GM12878 (cell line): Measurements from ENCODE around the gene DEFB108B. TPM values are rescaled to one million over a fixed set of nuclear protein-coding genes. Genes with fewer than 3 reads are reported as not detected.
"Not testable (repeated sequence)": the region's sequence is repeated elsewhere in the genome, so short reads cannot be mapped to it uniquely, and the experiment has no call there.

Experiments used
- ATAC-seq: fragments of 200-7000 bp; cut with Tn5 transposase; 3 replicates; pipeline ENCODE4 v1.9.1; 2020; ENCODE audit warnings: mild to moderate bottlenecking, moderate library complexity
- BruUV-seq: library from RNA; stranded (reverse); fragments of 400-500 nt; replicated peaks from 2 replicates; lab custom pipeline; 2021; lab: Mats Ljungman, UMichigan
- CTCF ChIA-PET: fragments of 300-600 bp; sonication (Branson Sonifier 250); formaldehyde crosslinking; extraction: SDS; loops from one replicate; lab custom pipeline; 2021; ENCODE audit warnings: inconsistent platforms; lab: Yijun Ruan, JAX
- POLR2A ChIA-PET: fragments of 350-600 bp; formaldehyde crosslinking; extraction: SDS; loops from one replicate; lab custom pipeline; 2021; ENCODE audit warnings: inconsistent platforms; lab: Charles Lee
- RAD21 ChIA-PET: fragments of 300-600 bp; sonication (Branson Sonifier 250); formaldehyde crosslinking; loops from one replicate; lab custom pipeline; 2023; ENCODE audit warnings: antibody characterized with exemption; ENCODE audit not compliant: unreplicated experiment; lab: Charles Lee
- SMC1A ChIA-PET: fragments of 300-600 bp; sonication (Branson Sonifier 250); formaldehyde crosslinking; loops from one replicate; lab custom pipeline; 2023; ENCODE audit not compliant: unreplicated experiment, uncharacterized antibody; lab: Charles Lee
- DNase-seq: peaks from one replicate; pipeline ENCODE4 v3.0.0-alpha.2; 2011; ENCODE audit warnings: low read depth, low spot score
- FAIRE-seq: peaks from 3 replicates; lab custom pipeline; 2011; peaks lifted over from hg19 to GRCh38; lab: Jason Lieb, UNC
- H2AFZ ChIP-seq: 2 replicates; pipeline ENCODE4 v1.6.0; 2011; ENCODE audit warnings: low read depth, low read length, control low read depth; ENCODE audit not compliant: control insufficient read depth
- H3K27ac ChIP-seq: 2 replicates; pipeline ENCODE4 v1.5.1; 2011; ENCODE audit warnings: control low read depth; ENCODE audit not compliant: control insufficient read depth, insufficient read depth
- H3K27me3 ChIP-seq, 2 experiments: replicated peaks in 1 of 2; 2 replicates each; pipeline versions ENCODE4 v1.6.0 to v1.6.1; 2011; ENCODE audit warnings: low read length in 1 of 2; ENCODE audit not compliant: control insufficient read depth in 2 of 2, insufficient read depth in 2 of 2
- H3K36me3 ChIP-seq, 2 experiments: 2 replicates each; pipeline ENCODE4 v1.5.1; 2011; ENCODE audit warnings: low read length in 1 of 2; ENCODE audit not compliant: control insufficient read depth in 2 of 2, insufficient read depth in 2 of 2
- H3K4me1 ChIP-seq: 2 replicates; pipeline ENCODE4 v1.6.1; 2011; ENCODE audit warnings: mild to moderate bottlenecking, low read length, moderate library complexity, mixed read lengths; ENCODE audit not compliant: control insufficient read depth, insufficient read depth
- H3K4me2 ChIP-seq: 2 replicates; pipeline ENCODE4 v1.6.0; 2011; ENCODE audit warnings: control low read depth; ENCODE audit not compliant: control insufficient read depth, insufficient read depth
- H3K4me3 ChIP-seq: fragments of 200-600 bp; sonication (generic); 2 replicates; pipeline ENCODE4 v1.5.1; 2016
- H3K79me2 ChIP-seq: 2 replicates; pipeline ENCODE4 v1.6.0; 2011; ENCODE audit warnings: low read length; ENCODE audit not compliant: control insufficient read depth, insufficient read depth
- H3K9ac ChIP-seq: 2 replicates; pipeline ENCODE4 v1.8.0; 2011; ENCODE audit warnings: low read length, control low read depth, mixed read lengths; ENCODE audit not compliant: control insufficient read depth, insufficient read depth
- H3K9me3 ChIP-seq: replicated peaks from 3 replicates; pipeline ENCODE4 v1.5.1; 2011; ENCODE audit warnings: mild to moderate bottlenecking, low read length; ENCODE audit not compliant: control insufficient read depth, insufficient read depth
- H4K20me1 ChIP-seq: 2 replicates; pipeline ENCODE4 v1.6.0; 2011; ENCODE audit not compliant: control insufficient read depth, insufficient read depth
- ESRRA ChIP-seq: IDR thresholded peaks from 2 replicates; pipeline ENCODE4 v1.6.1; 2012; ENCODE audit warnings: mild to moderate bottlenecking, low read length, improper control_type of control experiment
- WGBS: methylation state at CpG from one replicate; pipeline ENCODE4 v1.1.6; 2016; ENCODE audit warnings: low lambda C conversion rate; ENCODE audit not compliant: insufficient replicate concordance, insufficient coverage; ENCODE audit errors: missing lambda C conversion rate; 5-methylcytosine and 5-hydroxymethylcytosine counted together
- in situ Hi-C: fragments of 300-500 bp; cut with MboI; formaldehyde crosslinking; loops from 9 replicates; pipeline ENCODE4 v1.14.3; 2018; ENCODE audit warnings: mixed read lengths
- intact Hi-C: fragments of 100-400 bp; cut with micrococcal nuclease; formaldehyde crosslinking; loops from one replicate; pipeline ENCODE4 v1.14.2; 2022; ENCODE audit not compliant: unreplicated experiment
- polyA plus RNA-seq, 11 experiments: library from polyadenylated mRNA; depleted of rRNA in 4 of 11; unstranded in 6 of 11; stranded (reverse) in 5 of 11; fragments of >200 nt; fragmentation: Nextera tagmentation in 4 of 11; fragmentation: Illumina TruSeq in 1 of 11; extraction: Ambion mirVana in 4 of 11; extraction: Trizol in 1 of 11; gene quantifications; 1 replicate in 1 of 11; 2 replicates in 10 of 11; pipeline versions ENCODE4 v1.2.1 to v1.2.3, GENCODE V29; 2011 to 2016; ENCODE audit warnings: inconsistent platforms in 2 of 11, missing spikeins in 2 of 11, low read depth in 1 of 11
- total RNA-seq, 4 experiments: library from RNA; depleted of rRNA in 3 of 4; stranded (reverse); fragments of >200 nt in 3 of 4; fragmentation: Illumina TruSeq in 1 of 4; extraction: Trizol in 1 of 4; gene quantifications; 2 replicates each; pipeline versions ENCODE4 v1.2.1 to v1.2.3, GENCODE V29; 2013 to 2021

The DEFB108B gene
- total and polyA plus RNA-seq, 10 of the 15 experiments (the other 5 are each of a cell fraction or from before 2014, with no cell fraction given): not detected

DNA sequence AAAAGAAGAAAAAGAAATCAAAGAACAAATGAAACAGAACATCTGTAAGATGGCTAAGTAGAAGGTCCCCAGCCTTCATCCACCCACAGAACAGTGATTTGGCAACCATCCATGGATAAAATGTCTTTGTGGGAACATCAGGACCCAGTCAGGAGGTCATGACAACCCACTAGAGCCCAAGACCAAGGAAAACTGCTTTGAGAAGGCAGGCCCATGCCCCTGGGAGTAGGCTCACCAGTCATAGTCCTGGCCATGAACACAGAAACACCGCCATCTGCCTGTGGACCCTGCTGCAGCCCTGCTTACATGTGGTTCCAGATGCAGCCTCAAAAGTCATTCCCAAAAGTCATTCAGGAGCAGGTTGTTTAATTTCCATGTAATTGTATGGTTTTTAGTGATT lies 34.2 kb downstream of the DEFB108B start:
- 0 out of 3 replicates have a peak, but pooled peaks have one; percentile 20 for ATAC-seq
- in situ Hi-C loops, CTCF ChIA-PET, H3K4me2 ChIP-seq, BruUV-seq, H3K4me3 ChIP-seq, SMC1A ChIA-PET, POLR2A ChIA-PET, H3K4me1 ChIP-seq, H3K9ac ChIP-seq, H3K27ac ChIP-seq, H3K36me3 ChIP-seq, DNase-seq, H4K20me1 ChIP-seq, H3K79me2 ChIP-seq, RAD21 ChIA-PET, H2AFZ ChIP-seq, FAIRE-seq, H3K27me3 ChIP-seq, H3K9me3 ChIP-seq: not testable (repeated sequence)
- intact Hi-C loops: loop anchor here (10.0 kb wide), 1 partner anchor 72 kb away; no protein-coding TSS in a partner anchor
- 100% methylated on average over 1 of the region's 1 CpG for WGBS

DNA sequence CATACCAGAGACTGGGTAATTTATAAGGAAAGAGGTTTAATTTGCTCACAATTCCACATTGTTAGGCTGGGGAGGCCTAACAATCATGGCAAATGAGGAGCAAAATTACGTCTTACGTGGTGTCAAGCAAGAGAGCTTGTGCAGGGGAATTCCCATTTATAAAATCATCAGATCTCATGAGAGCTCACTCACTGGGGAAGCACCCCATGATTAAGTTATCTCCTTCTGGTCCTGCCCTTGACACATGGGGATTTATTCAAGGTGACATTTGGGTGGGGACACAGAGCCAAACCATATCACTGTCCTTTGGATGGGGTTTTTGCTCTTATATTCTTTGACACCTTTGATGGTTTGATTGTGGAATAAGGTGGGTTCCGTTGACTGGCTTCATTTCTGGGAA lies 36.9 kb downstream of the DEFB108B start:
- H3K9me3 ChIP-seq, H3K36me3 ChIP-seq, in situ Hi-C loops, H3K79me2 ChIP-seq, H3K4me1 ChIP-seq, CTCF ChIA-PET, SMC1A ChIA-PET, H2AFZ ChIP-seq, BruUV-seq, H3K4me3 ChIP-seq, FAIRE-seq, RAD21 ChIA-PET, H4K20me1 ChIP-seq, H3K9ac ChIP-seq, H3K4me2 ChIP-seq, H3K27me3 ChIP-seq, H3K27ac ChIP-seq: not testable (repeated sequence)
- WGBS: 0% methylated on average over 3 of the region's 3 CpGs
- intact Hi-C loops: loop anchor here (10.0 kb wide), 1 partner anchor 75 kb away; no protein-coding TSS in a partner anchor
- POLR2A ChIA-PET: interaction anchor here (1.0 kb wide), 1 partner anchor 60 kb away, joined by 3 read pairs; the partner anchor contains the start of gene RNF121
- DNase-seq (peak; percentile 7), ATAC-seq (peak; percentile 86)
- peak; percentile 89; the same call in 1 of the 2 replicates for TF ChIP-seq ESRRA
